GM12864 (cell line): ENCODE measurements around the gene FAM107B.

ENCODE experiments used
- DNase-seq: peaks from one replicate; pipeline ENCODE4 v3.0.0-alpha.2; 2011; ENCODE audit warnings: low read depth
- H3K4me3 ChIP-seq: 2 replicates; pipeline ENCODE4 v1.5.1; 2011; ENCODE audit warnings: mild to moderate bottlenecking, low read depth, low read length, control low read depth
- CTCF ChIP-seq: IDR thresholded peaks from 2 replicates; pipeline ENCODE4 v1.5.1; 2011; ENCODE audit warnings: low read depth, mild to moderate bottlenecking, moderate library complexity, low read length, control low read depth, inconsistent platforms; ENCODE audit errors: missing control alignments

FAM107B gene

GRCh38 chr10:14815681-14816080 is 41.0 kb upstream of the FAM107B start:
- H3K4me3 ChIP-seq: no peak overlapping the region
- DNase-seq: no peak
- no peak for TF ChIP-seq CTCF

GRCh38 chr10:14812271-14812670 is 37.6 kb upstream of the FAM107B start:
- TF ChIP-seq CTCF: no peak
- no peak overlapping the region for H3K4me3 ChIP-seq
- peak; percentile 4 for DNase-seq

- TF ChIP-seq CTCF: no peak
- DNase-seq: no peak
- no peak overlapping the region for H3K4me3 ChIP-seq
Measured at GRCh38 chr10:14810969-14811953, 36.6 kb upstream of the FAM107B start.

GRCh38 chr10:14806318-14806717 is 31.6 kb upstream of the FAM107B start:
- no peak for DNase-seq
- no peak overlapping the region for H3K4me3 ChIP-seq
- no peak for TF ChIP-seq CTCF

GRCh38 chr10:14803827-14804226 is 29.1 kb upstream of the FAM107B start:
- H3K4me3 ChIP-seq: no peak overlapping the region
- no peak for TF ChIP-seq CTCF
- no peak for DNase-seq

GRCh38 chr10:14801723-14802122 is 27.0 kb upstream of the FAM107B start:
- no peak for TF ChIP-seq CTCF
- no peak overlapping the region for H3K4me3 ChIP-seq
- no peak for DNase-seq

GRCh38 chr10:14800397-14800796 is 25.7 kb upstream of the FAM107B start:
- no peak overlapping the region for H3K4me3 ChIP-seq
- DNase-seq: no peak
- TF ChIP-seq CTCF: no peak
